Sigmoid colon (tissue), 7 donors: Measurements from ENCODE around the gene THRA. TPM values are rescaled to one million over a fixed set of nuclear protein-coding genes. Genes with fewer than 3 reads are reported as not detected.

Experiments
- DNase-seq: peaks from one replicate; pipeline ENCODE4 v3.0.0-alpha.2; 2019
- H3K27ac ChIP-seq, 4 donors: fragments of 200-600 bp; sonication (generic); one replicate each; pipeline ENCODE4 v1.5.1; 2016 to 2019; ENCODE audit warnings: mild to moderate bottlenecking in 1 of 4
- H3K27me3 ChIP-seq, 3 donors: fragments of 200-600 bp; sonication (generic); one replicate each; pipeline ENCODE4 v1.5.1; 2019; ENCODE audit warnings: mild to moderate bottlenecking in 1 of 3
- H3K36me3 ChIP-seq, 4 donors: fragments of 200-600 bp; sonication (generic); one replicate each; pipeline ENCODE4 v1.5.1; 2016 to 2019
- H3K4me1 ChIP-seq, 4 donors: fragments of 200-600 bp; sonication (generic); one replicate each; pipeline ENCODE4 v1.5.1; 2017 to 2019
- H3K4me3 ChIP-seq, 4 donors: fragments of 200-600 bp; sonication (generic); one replicate each; pipeline ENCODE4 v1.5.1; 2017 to 2019; ENCODE audit warnings: mild to moderate bottlenecking in 2 of 4, moderate library complexity in 1 of 4
- H3K9me3 ChIP-seq, 4 donors: fragments of 200-600 bp in 3 of 4; sonication (generic) in 3 of 4; one replicate each; pipeline versions ENCODE4 v1.5.1 to v1.6.1; 2013 to 2019
- CTCF ChIP-seq, 4 experiments: fragments of 450-650 bp in 3 of 4; fragments of 200-600 bp in 1 of 4; IDR thresholded peaks; one replicate each; pipeline ENCODE4 v1.5.1; 2016 to 2019; ENCODE audit warnings: antibody characterized with exemption in 4 of 4, mild to moderate bottlenecking in 3 of 4, moderate library complexity in 2 of 4
- EP300 ChIP-seq, 4 donors: sonication (generic); formaldehyde crosslinking; IDR thresholded peaks; one replicate each; pipeline ENCODE4 v1.6.1; 2017; ENCODE audit warnings: antibody characterized with exemption in 4 of 4
- POLR2A ChIP-seq, 2 donors: fragments of 450-650 bp; IDR thresholded peaks; one replicate each; pipeline ENCODE4 v1.6.1; 2016; ENCODE audit warnings: antibody characterized with exemption in 2 of 2, mild to moderate bottlenecking in 2 of 2, moderate library complexity in 2 of 2
- POLR2AphosphoS5 ChIP-seq, 4 donors: sonication (generic); formaldehyde crosslinking; IDR thresholded peaks; one replicate each; pipeline ENCODE4 v1.6.1; 2017; ENCODE audit warnings: antibody characterized with exemption in 4 of 4
- WGBS, 2 donors: extraction: QIAGEN DNeasy Blood & Tissue Kit; methylation state at CpG; one replicate each; pipeline ENCODE4 v1.1.7; 2013; 5-methylcytosine and 5-hydroxymethylcytosine counted together
- intact Hi-C: fragments of 100-400 bp; cut with DNase I; formaldehyde crosslinking; loops from one replicate; pipeline ENCODE4 v1.15.1; 2023
- polyA plus RNA-seq, 3 donors: library from polyadenylated mRNA; stranded (reverse); fragments of 200-250 nt; gene quantifications; one replicate each; pipeline ENCODE4 v1.2.3, GENCODE V29; 2013
- total RNA-seq, 4 donors: library from RNA; depleted of rRNA; stranded (reverse); fragments of >200 nt; gene quantifications; one replicate each; pipeline ENCODE4 v1.1.0, GENCODE V29; 2016
- donor health status: healthy with polysubstance abuse.
- donor health status: Bipolar disorder and iron deficiency.
- donor health status: healthy.

Gene THRA
- total and polyA plus RNA-seq, 7 donors: 25.4 to 86.1 (median 78.8) TPM

GRCh38 chr17:40075942-40076498, 13.3 kb downstream of the THRA start:
- Histone ChIP-seq H3K9me3 (no peaks in the 10 kb centered on the region), H3K4me3 (peak overlapping the region in 2 of 4 donors; percentile 27 to 28), H3K27me3 (no peaks in the 10 kb centered on the region), H3K4me1 (peaks cover 0 to 69% (median 66%) of the 10 kb centered on the region in 4 donors), H3K36me3 (peaks cover 13 to 49% (median 26%) of the 10 kb centered on the region in 4 donors), H3K27ac (peak overlapping the region; percentile 96 to 99 (median 98))
- 32 to 62% methylated on average over 8 of the region's 8 CpGs for whole genome bisulfite sequencing, 2 donors
- no peak for DNase-seq
- intact Hi-C loops: loop anchor here (1.0 to 5.0 kb wide), 2 partner anchors 13 to 39 kb away; no protein-coding TSS in a partner anchor
- TF ChIP-seq POLR2AphosphoS5 (IDR thresholded peaks at IDR 0.05) (no peak), POLR2A (IDR thresholded peaks at IDR 0.05) (no peak), EP300 (IDR thresholded peaks at IDR 0.05) (no peak), CTCF (IDR thresholded peaks at IDR 0.05) (no peak)

- intact Hi-C loops: loop anchor here (5.0 kb wide), 1 partner anchor 39 kb away; no protein-coding TSS in a partner anchor
- H3K36me3 ChIP-seq: peaks cover 13 to 55% (median 27%) of the 10 kb centered on the region in 4 donors
- H3K27me3 ChIP-seq: no peaks in the 10 kb centered on the region
- no peak overlapping the region for H3K4me3 ChIP-seq
- H3K4me1 ChIP-seq: peaks cover 0 to 63% (median 60%) of the 10 kb centered on the region in 4 donors
- DNase-seq: no peak
- H3K27ac ChIP-seq: peak overlapping the region; percentile 96 to 99 (median 98)
- no peaks in the 10 kb centered on the region for H3K9me3 ChIP-seq
- TF ChIP-seq CTCF (IDR thresholded peaks at IDR 0.05): no peak
- TF ChIP-seq POLR2AphosphoS5 (IDR thresholded peaks at IDR 0.05): no peak
- no peak for TF ChIP-seq POLR2A (IDR thresholded peaks at IDR 0.05)
- no peak for TF ChIP-seq EP300 (IDR thresholded peaks at IDR 0.05)
- WGBS, 2 donors: 94 to 95% methylated on average over 7 of the region's 7 CpGs
Measured at GRCh38 chr17:40076591-40076990, 13.8 kb downstream of the THRA start.

GRCh38 chr17:40079545-40079944, 16.8 kb downstream of the THRA start:
- Histone ChIP-seq H3K9me3 (no peaks in the 10 kb centered on the region), H3K4me1 (peaks cover 0 to 34% (median 30%) of the 10 kb centered on the region in 4 donors), H3K4me3 (no peak overlapping the region), H3K27me3 (no peaks in the 10 kb centered on the region), H3K36me3 (peaks cover 26 to 70% (median 42%) of the 10 kb centered on the region in 4 donors), H3K27ac (peak overlapping the region in 2 of 4 donors; percentile 7 to 29)
- intact Hi-C loops: loop anchor here (5.0 kb wide), 1 partner anchor 42 kb away; no protein-coding TSS in a partner anchor
- WGBS, 2 donors: 89 to 93% methylated on average over 3 of the region's 3 CpGs
- TF ChIP-seq EP300 (IDR thresholded peaks at IDR 0.05) (no peak), CTCF (IDR thresholded peaks at IDR 0.05) (no peak), POLR2A (IDR thresholded peaks at IDR 0.05) (no peak), POLR2AphosphoS5 (IDR thresholded peaks at IDR 0.05) (no peak)
- DNase-seq: no peak

GRCh38 chr17:40084477-40084876, 21.7 kb downstream of the THRA start:
- Histone ChIP-seq H3K4me3 (no peak overlapping the region), H3K27me3 (no peaks in the 10 kb centered on the region), H3K9me3 (no peaks in the 10 kb centered on the region), H3K36me3 (peaks cover 42 to 89% (median 64%) of the 10 kb centered on the region in 4 donors), H3K27ac (peak overlapping the region in 3 of 4 donors; percentile 12 to 100 (median 65)), H3K4me1 (peaks cover 0 to 24% (median 18%) of the 10 kb centered on the region in 4 donors)
- no peak for TF ChIP-seq POLR2AphosphoS5 (IDR thresholded peaks at IDR 0.05)
- TF ChIP-seq EP300 (IDR thresholded peaks at IDR 0.05): no peak
- TF ChIP-seq CTCF (IDR thresholded peaks at IDR 0.05): no peak
- no peak for TF ChIP-seq POLR2A (IDR thresholded peaks at IDR 0.05)
- 95 to 97% methylated on average over 14 of the region's 14 CpGs for whole genome bisulfite sequencing, 2 donors
- intact Hi-C loops: no loop called here
- DNase-seq: no peak
